NCI-H1105 (cell line): ENCODE measurements around the gene GPR173.

Source experiments
- DNase-seq: peaks from one replicate; lab custom pipeline; 2025; lab: John Stamatoyannopoulos, UW

GPR173 gene

DNA sequence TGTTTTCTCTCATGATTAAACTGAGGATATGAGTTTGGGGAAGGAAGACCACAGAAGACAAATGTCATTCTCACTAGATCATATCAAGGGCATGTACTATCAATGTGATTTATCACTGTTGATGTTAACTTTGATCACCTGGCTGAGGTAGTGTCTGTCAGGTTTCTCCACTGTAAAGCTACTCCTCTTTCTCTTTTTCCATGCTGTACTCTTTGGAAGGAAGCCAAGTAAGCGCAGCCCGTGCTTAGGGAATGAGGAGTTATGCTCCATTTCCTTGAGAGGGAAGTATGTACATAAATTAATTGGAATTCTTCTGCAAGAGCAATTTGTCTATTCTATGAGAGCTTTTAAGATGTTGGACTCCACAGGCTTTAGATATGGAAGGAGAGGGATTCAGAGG lies 41.3 kb downstream of the GPR173 start:
- no peak for DNase-seq

DNA sequence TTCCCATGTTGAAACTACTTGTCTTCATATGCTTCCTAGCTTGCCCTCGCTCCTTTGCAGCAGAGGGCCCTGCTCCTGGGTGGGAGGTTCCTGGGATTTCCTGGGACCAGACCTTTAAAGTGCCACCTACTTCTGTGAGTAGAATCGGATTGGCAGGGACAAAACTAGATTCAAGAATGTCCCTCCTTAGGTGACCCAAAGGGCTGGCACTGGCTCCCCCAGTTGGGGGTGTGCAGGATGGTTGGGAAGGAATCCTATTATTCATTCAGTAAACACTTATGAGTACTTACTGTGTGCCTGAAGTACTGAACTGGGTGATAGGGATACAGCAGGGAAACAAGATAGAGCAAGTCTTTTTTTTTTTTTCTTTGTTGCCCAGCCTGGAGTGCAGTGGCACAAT lies 42.8 kb downstream of the GPR173 start:
- DNase-seq: no peak

DNA sequence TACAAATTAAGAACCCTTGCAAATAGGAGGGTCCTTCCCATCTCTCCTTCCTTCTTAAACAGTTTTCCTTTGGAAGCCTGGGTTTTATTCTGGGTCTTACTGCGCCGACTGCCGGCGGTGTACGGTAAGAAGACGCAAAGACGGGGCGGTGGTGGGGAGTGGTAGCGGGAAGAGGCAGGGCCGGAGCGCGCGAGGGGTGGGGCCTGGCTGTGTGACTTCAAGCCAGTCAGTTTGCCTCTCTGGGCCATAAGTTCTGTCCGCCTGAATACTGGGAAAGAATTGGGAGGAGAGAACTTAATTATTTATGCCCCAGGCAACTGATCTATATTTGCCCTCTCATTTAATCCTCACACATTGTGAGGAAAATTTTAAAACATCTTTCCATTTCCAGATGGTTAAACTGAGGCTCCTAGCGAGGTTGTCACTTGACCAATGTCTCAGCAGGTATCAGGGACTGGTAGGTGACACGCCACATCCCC lies 44.6 kb downstream of the GPR173 start:
- peak; percentile 20 for DNase-seq

DNA sequence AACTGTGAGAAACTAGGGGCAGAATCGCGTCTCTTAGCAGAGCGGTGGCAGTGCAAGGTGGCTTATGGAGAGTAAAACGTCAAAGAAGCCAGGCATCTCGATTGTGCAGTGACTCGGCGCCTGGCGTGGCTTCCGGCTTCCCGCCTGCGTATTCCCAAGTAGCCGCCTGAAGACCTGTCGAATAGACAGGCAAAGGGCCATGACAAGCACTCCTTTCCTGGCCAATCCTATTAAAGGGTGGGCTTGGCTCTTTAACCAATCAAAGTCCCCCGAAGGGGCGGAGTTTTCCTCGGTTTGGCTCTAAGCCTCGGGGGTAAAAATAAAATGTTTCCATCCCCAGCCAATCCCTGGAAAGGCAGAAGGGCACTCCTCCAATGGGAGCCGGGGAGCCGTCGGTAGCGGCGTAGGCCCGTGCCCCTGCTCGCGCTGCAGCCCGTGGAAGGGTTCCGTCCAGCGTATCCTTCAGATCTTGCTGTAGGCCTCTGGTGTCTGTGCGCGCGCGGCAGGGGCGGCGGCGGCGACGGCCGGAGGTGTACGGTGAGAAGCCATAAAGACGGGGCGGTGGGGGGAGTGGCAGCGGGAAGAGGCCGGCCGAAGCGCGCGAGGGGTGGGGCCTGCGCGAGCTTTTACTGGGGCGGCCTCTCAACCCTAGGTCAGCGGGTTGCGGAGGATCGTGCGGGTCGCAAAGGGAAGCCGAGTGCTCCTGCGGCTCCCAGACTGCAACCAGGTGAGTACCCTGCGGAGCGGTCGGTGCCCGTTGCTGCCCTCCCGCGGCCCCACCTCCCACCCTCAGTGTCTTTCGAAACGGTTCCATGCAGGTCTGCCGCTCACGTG lies 45.4 kb downstream of the GPR173 start, which contains the start of gene KANTR:
Gene KANTR (plus strand): TSS at position 395 of the 834 bp plus-strand sequence. CDS start 30,131 bp downstream, outside the sequence.
- DNase-seq: peak; percentile 89

DNA sequence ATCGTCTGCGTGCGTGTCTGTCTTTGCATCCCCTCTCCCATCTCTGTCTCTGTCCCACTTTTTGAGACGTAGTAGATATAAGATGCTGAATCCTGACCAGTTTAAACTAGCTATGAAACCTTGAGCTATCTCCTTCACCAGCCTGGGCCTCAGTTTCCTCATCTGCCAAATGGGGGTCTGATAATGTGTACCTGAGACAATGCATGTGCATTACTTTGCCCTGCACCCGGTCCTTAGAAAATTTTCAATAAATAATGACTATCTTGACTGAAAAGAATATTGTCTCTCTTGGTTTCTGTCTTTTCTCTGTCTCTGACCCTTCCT lies 46.0 kb downstream of the GPR173 start:
- no peak for DNase-seq

DNA sequence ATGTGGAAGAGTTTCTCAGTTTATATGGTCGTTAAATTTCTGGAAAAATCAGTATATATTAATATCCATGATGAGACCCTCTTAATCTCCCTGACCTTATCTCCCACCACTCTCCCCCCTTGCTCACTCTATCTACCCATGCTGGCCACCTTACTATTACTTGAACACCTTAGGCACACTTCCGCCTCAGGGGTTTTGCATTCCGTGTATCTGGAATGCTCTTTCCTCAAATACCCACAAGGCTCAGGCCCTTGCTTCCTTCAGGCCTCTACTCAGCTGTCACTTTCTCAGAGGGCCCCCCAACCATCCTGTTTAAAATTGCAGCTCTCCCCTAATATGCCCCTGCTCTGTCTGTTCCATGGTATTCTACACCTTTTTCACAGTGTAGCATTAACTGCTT lies 47.2 kb downstream of the GPR173 start:
- DNase-seq: no peak

DNA sequence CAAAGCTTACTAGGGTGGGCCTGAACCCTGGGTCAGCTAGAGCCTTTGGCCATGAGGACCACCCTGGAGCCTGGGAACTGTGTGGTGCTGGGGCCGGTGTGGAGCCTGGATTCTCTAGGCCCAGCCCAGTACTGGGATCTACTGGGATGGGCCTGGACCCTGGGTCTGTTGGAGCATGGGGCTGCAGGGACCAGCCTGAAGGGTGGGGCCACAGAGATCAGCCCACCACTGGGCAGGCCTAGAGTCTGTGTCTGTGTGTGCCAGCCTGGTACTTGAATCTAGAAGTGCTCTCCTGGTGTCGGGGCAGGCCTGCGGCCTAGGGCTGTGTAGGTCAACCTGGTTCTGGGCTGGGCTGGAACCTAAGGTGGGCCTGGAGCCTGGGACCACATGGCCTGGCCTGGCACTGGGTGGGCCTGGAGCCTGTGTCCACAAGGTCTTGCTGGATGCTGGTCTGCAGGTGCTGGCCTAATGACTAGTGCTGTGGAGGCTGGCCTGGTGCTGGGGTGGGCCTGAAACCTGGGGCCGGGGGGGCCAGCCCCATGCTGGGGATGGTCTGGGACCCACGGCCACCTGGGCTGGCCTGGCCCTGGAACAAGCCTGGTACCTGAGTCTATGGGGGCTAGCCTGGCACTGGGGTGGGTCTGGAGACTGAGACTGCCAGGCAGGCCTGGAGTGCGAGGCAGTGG lies 66.4 kb downstream of the GPR173 start:
- DNase-seq: no peak

DNA sequence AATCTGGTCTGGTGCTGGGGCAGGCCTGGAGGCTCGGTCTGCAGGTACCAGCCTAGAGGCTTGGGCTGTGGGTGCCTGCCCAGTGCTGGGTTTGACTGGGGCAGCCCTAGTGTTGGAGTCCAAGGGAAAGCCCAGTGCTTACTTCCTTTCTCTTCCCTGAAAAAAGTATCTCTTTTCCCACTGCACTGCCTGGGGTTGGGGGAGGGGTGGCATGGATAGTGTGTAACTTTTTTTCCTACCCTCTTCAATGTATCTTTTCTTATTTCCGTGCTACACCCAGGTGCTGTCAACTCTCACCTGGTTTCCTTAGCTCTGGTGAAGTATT lies 66.9 kb downstream of the GPR173 start:
- DNase-seq: no peak

DNA sequence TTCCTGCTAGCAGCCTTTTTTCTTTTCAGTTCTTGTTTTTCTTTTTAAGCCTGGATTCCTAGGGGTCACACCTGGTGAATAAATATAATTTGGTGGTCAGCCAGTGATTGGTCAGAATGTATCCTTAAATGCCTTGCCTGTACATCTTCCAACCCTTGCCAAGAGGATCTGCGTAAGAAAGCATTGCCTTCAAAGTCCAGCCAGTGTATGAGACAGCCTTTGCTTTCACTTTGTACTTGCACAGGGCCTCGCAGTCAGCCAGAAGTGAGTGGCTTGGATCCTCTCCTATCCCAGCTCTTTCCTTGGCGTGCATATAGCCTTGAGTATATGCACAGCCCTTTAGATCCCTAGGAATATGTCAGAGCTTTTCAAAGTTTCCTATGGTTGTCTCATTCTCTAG lies 67.5 kb downstream of the GPR173 start:
- no peak for DNase-seq

DNA sequence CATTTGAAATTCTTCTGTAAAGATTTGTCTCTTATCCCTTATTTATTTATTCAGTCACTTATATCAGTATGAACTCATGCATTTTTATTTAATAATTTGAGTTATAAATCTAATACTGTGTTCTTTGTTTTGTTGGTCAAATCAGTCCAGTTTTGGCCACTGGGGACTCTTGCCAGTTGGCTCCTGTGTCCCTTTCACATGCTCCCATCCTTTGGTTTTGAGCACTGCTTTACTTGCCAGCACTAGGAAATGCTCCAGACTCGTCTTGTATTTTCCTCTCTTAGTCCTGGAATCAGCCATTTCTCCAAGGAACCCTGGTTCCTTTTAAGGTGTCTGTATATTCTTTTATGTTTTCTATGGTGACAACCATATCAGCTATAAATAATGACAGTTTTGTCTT lies 73.4 kb downstream of the GPR173 start:
- DNase-seq: no peak

DNA sequence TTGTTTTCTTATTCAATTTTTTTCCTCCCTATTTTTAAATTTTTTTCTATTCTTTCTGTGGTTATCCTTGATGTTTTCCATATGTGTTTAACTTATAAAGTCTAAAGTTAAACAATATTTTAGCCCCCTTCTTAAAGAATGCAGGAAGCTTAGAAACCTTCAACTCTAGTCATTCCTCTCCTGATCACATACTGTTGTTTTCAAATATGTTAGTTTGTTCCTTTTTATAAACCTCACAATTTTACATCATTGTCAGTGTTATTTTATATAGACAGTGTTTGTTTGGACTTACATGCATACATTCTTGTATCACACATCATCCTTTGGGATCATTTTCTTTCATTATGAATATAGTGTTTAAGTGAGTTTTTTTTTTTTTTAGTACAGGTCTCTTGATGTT lies 76.9 kb downstream of the GPR173 start:
- DNase-seq: no peak

DNA sequence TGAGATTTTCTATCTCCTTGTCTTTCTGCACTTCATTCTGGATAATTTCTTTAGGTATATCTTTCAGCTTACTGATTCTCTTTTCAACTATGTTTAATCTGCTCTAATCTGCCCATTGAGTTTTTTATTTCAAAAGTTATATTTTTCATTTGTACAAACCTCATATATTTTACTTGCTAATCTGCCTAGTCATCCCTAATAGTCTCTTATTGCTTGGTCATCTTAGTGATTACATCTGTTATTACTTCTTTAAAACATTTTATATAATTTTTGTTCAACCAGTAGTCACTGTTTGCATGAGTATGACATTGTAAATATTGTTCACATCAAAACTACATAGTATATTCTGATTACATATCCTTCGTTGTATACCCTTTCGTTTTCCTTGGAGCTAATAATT lies 77.8 kb downstream of the GPR173 start:
- DNase-seq: no peak

DNA sequence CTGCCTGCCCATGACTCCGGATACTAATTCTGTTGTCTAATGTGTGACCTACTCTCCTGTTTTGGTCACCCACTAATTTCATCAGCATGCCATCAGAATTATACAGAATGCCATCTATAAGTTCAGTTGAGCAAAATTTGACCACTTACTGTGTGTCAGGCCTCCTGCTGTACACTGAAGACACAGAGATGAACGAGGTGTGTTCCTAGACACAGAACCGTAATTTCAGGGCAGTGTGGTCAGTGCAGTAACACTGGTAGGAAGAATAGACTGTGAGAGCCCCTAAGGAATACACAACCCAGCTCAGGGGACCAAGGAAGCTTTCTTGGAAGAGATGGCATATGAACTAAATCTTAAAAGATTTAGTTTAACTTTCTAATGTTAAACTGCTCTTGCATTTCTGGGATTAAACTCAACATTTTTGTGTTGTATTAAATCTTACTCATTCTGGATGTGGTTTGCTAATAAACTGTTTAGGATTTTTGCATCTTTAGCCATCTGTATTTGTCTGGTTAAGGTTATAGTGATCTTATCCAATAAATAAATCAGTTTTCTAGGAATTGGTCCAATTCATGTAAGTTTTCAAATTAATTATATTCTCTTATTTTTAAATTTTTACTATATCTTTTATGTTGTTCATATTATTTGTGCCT lies 79.6 kb downstream of the GPR173 start:
- no peak for DNase-seq
